GM18520 (cell line): ENCODE results near the gene NXPE3.

Experiments used
- ATAC-seq: cut with Tn5 transposase; IDR thresholded peaks from one replicate; pipeline ENCODE4 v1.9.1; 2021; ENCODE audit not compliant: unreplicated experiment

NXPE3 gene

GRCh38 chr3:101873619-101874018 is 94.6 kb downstream of the NXPE3 start:
- ATAC-seq, result no peak

- ATAC-seq, result no peak
Observed at GRCh38 chr3:101876142-101876541, 97.1 kb downstream of the NXPE3 start.
